NCI-H69 (cell line): Measurements from ENCODE around the gene HRK.

Source experiments
- DNase-seq: peaks from one replicate; lab custom pipeline; 2025; lab: John Stamatoyannopoulos, UW

HRK gene

GRCh38 chr12:116897476-116897875 lies 16.2 kb upstream of the HRK start:
- peak; percentile 17 for DNase-seq

GRCh38 chr12:116896411-116896924 lies 15.2 kb upstream of the HRK start:
- DNase-seq = no peak

GRCh38 chr12:116894913-116895312 lies 13.7 kb upstream of the HRK start:
- DNase-seq = no peak

- DNase-seq = peak; percentile 25
These were observed 11.3 kb upstream of the HRK start for GRCh38 chr12:116892349-116893140.

- DNase-seq = no peak
These were observed 9.8 kb upstream of the HRK start for GRCh38 chr12:116891019-116891418.

GRCh38 chr12:116890330-116890729 lies 9.1 kb upstream of the HRK start:
- DNase-seq = no peak

GRCh38 chr12:116887897-116888296 lies 6.7 kb upstream of the HRK start:
- no peak for DNase-seq

GRCh38 chr12:116887244-116887643 lies 6.0 kb upstream of the HRK start:
- DNase-seq = no peak

- DNase-seq = no peak
These were observed 4.2 kb upstream of the HRK start for GRCh38 chr12:116885491-116885890.

- no peak for DNase-seq
These were observed 3.6 kb upstream of the HRK start for GRCh38 chr12:116884871-116885270.

GRCh38 chr12:116882742-116883141 lies 1.5 kb upstream of the HRK start:
- DNase-seq = peak; percentile 86

GRCh38 chr12:116881877-116882507 lies 751 bp upstream of the HRK start:
- DNase-seq = peak; percentile 65

- DNase-seq = peak; percentile 94
These were observed 370 bp downstream of the HRK start for GRCh38 chr12:116880817-116881324.

GRCh38 chr12:116880213-116880816 lies 926 bp downstream of the HRK start:
- DNase-seq = peak; percentile 57

GRCh38 chr12:116879509-116880212 lies 1.6 kb downstream of the HRK start:
- peak; percentile 64 for DNase-seq

GRCh38 chr12:116878567-116879508 lies 2.4 kb downstream of the HRK start:
- peak; percentile 54 for DNase-seq

- peak; percentile 96 for DNase-seq
These were observed 4.9 kb downstream of the HRK start for GRCh38 chr12:116876151-116876869.

- peak; percentile 42 for DNase-seq
These were observed 6.8 kb downstream of the HRK start for GRCh38 chr12:116874324-116874995.

GRCh38 chr12:116870306-116870705 lies 10.9 kb downstream of the HRK start:
- no peak for DNase-seq

GRCh38 chr12:116867523-116867922 lies 13.7 kb downstream of the HRK start:
- no peak for DNase-seq
